GM08714 (cell line): ENCODE data around the gene UBE2J2.

Experiments used
- H3K4me3 ChIP-seq: fragments of 200-500 bp; sonication (Bioruptor generic); 2 replicates; pipeline ENCODE4 v1.5.1; 2014; ENCODE audit warnings: mild to moderate bottlenecking, low read length, inconsistent platforms
- ZNF274 ChIP-seq: IDR thresholded peaks from 2 replicates; pipeline ENCODE4 v1.6.1; 2012; ENCODE audit warnings: mild to moderate bottlenecking, low read depth, low read length

The UBE2J2 gene

GRCh38 chr1:1313500-1314236, 40.0 kb upstream of the UBE2J2 start:
- H3K4me3 ChIP-seq, result no peak overlapping the region
- no peak for TF ChIP-seq ZNF274

- no peak for TF ChIP-seq ZNF274
- no peak overlapping the region for H3K4me3 ChIP-seq
Measured at GRCh38 chr1:1312450-1313314, 39.0 kb upstream of the UBE2J2 start.

DNA sequence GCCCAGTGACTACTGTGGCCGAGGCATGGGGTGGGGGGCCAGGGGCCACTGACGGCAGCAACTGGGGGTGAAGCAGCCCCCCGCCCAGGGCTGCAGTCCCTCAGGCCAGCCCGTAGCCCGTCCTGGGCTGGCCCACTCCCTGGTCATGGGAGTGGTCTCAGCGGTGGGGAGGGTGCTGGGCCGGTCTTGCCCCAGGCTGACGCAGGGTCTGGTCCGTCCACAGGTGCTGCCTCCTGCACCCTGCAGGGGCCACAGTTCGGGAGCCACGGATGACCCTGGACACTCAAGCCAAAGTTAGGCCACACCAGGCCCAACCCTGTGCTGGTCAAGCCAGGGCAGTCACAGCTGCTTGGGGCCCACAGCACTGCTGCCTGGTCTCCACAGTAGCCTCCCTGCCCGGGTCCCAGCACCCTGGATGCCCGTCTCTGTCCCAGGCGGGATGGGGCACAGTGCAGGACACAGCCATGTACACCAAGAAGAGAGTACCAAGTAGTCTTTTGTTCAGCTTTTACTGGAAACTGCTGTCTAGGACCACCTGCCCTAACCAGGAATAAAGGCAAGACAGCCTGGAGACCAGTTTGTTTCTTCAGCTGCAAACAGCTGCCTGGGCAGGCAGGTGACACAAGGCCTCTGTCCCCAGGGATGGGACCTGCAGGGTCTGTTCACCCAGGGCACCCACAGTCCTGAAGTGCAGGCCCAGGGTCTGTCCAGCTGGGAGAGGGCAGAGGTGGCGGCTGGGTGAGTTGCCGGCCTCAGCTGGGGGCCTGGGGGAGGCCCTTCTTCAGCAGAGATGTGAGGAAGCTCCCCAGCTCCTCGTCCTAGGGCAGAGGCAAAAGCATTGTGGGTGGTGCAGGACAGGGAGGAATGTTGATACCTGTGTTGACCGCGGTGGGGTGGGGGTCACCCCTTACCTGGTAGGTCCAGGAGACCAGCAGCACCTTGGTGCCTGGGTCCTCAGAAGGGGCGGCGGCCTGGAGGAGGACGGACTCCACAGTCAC, 37.8 kb upstream of the UBE2J2 start:
- no peak for TF ChIP-seq ZNF274
- no peak overlapping the region for H3K4me3 ChIP-seq

GRCh38 chr1:1310476-1311053, 36.9 kb upstream of the UBE2J2 start:
- TF ChIP-seq ZNF274, result no peak
- no peak overlapping the region for H3K4me3 ChIP-seq

DNA sequence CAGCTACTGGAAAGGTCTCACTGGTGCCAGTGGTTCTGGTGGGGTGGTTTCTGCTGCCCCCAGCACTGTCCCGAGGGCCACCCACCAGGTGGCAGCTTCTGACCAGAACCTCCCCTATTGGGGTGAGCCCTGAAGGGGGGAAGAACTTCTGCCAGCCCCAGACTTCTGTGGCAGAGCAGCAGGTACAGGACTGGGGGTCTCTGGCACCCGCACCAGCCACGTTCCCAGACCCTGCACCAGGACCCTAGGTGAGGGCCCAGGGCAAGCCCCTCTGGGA, 36.4 kb upstream of the UBE2J2 start:
- no peak overlapping the region for H3K4me3 ChIP-seq
- TF ChIP-seq ZNF274, result no peak

- H3K4me3 ChIP-seq, result peak overlapping the region; percentile 75
- no peak for TF ChIP-seq ZNF274
Measured at GRCh38 chr1:1309251-1310108, 35.8 kb upstream of the UBE2J2 start.

GRCh38 chr1:1308756-1309250, 35.1 kb upstream of the UBE2J2 start:
- H3K4me3 ChIP-seq, result peak overlapping the region; percentile 75
- no peak for TF ChIP-seq ZNF274

- TF ChIP-seq ZNF274, result no peak
- peak within 1 kb of the TSS; percentile 81 for H3K4me3 ChIP-seq
Measured at GRCh38 chr1:1307923-1308755, 34.5 kb upstream of the UBE2J2 start, which contains the start of the genes ACAP3 and PUSL1. Gene ACAP3, minus strand, starts transcription at chr1:1307930. Its CDS starts 115 bp downstream, at chr1:1307815. Gene PUSL1, plus strand, starts transcription at chr1:1308597. Its CDS starts 47 bp downstream, at chr1:1308644.

DNA sequence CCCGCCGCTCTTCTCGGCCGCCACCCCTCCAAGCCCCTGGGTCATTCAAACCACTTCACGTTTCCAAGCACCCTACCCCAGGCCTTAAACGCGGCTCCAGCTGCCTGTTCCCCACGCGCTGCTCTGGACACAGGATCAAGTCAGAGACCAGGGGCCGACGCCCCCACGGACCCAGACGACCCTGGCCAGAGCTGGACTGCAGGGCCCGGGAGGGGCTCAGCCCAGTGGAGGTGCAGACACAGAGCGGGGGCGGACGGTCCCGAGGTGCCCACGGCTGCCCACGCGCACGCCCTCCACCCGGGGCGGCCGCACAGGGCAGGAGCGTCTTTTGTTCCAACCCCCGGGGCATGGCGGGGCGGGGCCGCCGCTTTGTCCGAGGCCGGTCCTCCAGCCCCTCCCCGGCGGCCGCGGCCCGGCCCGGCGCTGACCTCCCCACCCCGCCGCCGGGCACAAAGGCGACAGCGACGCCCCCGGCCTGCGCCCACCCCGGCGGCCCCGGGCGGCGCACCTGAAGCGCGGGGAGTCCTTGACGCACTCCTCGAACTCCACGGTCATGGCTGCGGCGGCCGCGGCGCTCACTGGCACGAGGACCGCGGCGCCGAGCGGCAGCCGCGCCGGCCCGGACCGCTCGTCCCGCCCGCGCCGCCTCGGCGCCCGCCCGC, 33.7 kb upstream of the UBE2J2 start:
- TF ChIP-seq ZNF274, result no peak

DNA sequence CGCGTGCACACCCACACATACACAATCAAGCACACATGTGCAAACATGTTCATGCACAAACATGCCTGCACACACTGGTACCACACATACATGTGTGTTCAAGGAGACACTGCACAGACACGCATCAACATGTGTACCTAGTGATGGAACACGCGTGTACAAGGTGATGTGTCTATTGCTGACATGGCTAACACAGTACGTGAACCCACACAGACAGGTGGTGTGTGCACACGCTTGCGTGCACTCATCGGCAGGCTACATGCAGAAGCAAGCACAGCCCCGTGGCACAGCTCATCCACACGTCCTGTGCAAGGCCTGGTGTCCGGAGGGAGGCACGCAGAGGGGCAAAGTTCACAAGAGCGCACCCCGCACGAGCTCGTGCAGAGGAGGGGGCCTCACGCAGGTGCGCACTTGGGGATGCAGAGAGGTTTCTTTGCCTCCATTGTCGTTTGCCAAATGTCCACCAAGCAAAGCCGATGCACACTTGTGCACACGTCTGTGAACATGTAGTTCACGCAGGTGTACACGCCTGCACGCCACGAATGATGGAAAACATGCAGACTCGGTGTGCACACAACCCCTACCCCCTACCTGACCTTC, 33.1 kb upstream of the UBE2J2 start:
- no peak for TF ChIP-seq ZNF274
- peak overlapping the region; percentile 81 for H3K4me3 ChIP-seq

More for the DNA sequence above, 33.7 kb upstream of the UBE2J2 start:
- peak overlapping the region; percentile 81 for H3K4me3 ChIP-seq
